ENCODE measurements around the gene IRAK1. TPM values are rescaled to one million over a fixed set of nuclear protein-coding genes. Genes with fewer than 3 reads are reported as not detected.

IRAK1 gene
- total and polyA plus RNA-seq, 9 of the 15 experiments (the other 6 are each of a cell fraction or from before 2014, with no cell fraction given): 11.6 to 261 (median 91.6) TPM

GRCh38 chrX:153981771-153982533, 37.8 kb downstream of the IRAK1 start:
- H3K4me3 ChIP-seq: no peak overlapping the region
- no peak for TF ChIP-seq SAFB2 (IDR thresholded peaks at IDR 0.05; ENCODE audit: borderline replicate concordance, low read depth, low read length, severe bottlenecking)
- TF ChIP-seq, protein P1, sequence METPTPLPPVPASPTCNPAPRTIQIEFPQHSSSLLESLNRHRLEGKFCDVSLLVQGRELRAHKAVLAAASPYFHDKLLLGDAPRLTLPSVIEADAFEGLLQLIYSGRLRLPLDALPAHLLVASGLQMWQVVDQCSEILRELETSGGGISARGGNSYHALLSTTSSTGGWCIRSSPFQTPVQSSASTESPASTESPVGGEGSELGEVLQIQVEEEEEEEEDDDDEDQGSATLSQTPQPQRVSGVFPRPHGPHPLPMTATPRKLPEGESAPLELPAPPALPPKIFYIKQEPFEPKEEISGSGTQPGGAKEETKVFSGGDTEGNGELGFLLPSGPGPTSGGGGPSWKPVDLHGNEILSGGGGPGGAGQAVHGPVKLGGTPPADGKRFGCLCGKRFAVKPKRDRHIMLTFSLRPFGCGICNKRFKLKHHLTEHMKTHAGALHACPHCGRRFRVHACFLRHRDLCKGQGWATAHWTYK (CRISPR knock-in tag; IDR thresholded peaks at IDR 0.05): peak; percentile 83; the same call in 1 of the 2 replicates
- 0 out of 2 replicates have a peak, but pooled peaks have one; percentile 26 for TF ChIP-seq POLR2G (IDR thresholded peaks at IDR 0.05; ENCODE audit: low read depth, low read length)
- no peak for TF ChIP-seq ZNF445 (CRISPR knock-in tag; IDR thresholded peaks at IDR 0.05; ENCODE audit: low read depth)
- no peak for TF ChIP-seq SREBF2 (CRISPR knock-in tag; IDR thresholded peaks at IDR 0.05)
- TF ChIP-seq NELFE (IDR thresholded peaks at IDR 0.05; ENCODE audit: insufficient read depth, insufficient read length): no peak
- no peak for TF ChIP-seq ZC3H11A (IDR thresholded peaks at IDR 0.05; ENCODE audit: low read depth, low read length)
- TF ChIP-seq HMBOX1 (IDR thresholded peaks at IDR 0.05): no peak
- TF ChIP-seq, protein P2, sequence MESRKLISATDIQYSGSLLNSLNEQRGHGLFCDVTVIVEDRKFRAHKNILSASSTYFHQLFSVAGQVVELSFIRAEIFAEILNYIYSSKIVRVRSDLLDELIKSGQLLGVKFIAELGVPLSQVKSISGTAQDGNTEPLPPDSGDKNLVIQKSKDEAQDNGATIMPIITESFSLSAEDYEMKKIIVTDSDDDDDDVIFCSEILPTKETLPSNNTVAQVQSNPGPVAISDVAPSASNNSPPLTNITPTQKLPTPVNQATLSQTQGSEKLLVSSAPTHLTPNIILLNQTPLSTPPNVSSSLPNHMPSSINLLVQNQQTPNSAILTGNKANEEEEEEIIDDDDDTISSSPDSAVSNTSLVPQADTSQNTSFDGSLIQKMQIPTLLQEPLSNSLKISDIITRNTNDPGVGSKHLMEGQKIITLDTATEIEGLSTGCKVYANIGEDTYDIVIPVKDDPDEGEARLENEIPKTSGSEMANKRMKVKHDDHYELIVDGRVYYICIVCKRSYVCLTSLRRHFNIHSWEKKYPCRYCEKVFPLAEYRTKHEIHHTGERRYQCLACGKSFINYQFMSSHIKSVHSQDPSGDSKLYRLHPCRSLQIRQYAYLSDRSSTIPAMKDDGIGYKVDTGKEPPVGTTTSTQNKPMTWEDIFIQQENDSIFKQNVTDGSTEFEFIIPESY (CRISPR knock-in tag; IDR thresholded peaks at IDR 0.05): peak; percentile 85
- no peak for TF ChIP-seq RHOXF2B (CRISPR knock-in tag; conservative IDR thresholded peaks at IDR 0.05)
- TF ChIP-seq HMGN3 (IDR thresholded peaks at IDR 0.05; ENCODE audit: borderline replicate concordance, extremely low read depth, insufficient read length, low read depth, low read length): no peak
- TF ChIP-seq PYGO2 (tag; IDR thresholded peaks at IDR 0.05): no peak
- no peak for TF ChIP-seq ZNF41 (CRISPR knock-in tag; conservative IDR thresholded peaks at IDR 0.05)
- no peak for TF ChIP-seq HMG20A (CRISPR knock-in tag; conservative IDR thresholded peaks at IDR 0.05)
- no peak overlapping the region for H3K27ac ChIP-seq (ENCODE audit: extremely low read depth, low read depth, low read length)
- no TSS peak for BruUV-seq (replicated peaks)
- intact Hi-C loops (cut with micrococcal nuclease) (no loop called here), in situ Hi-C loops (cut with MboI) (no loop called here)
- no peaks in the 10 kb centered on the region for H4K20me1 ChIP-seq (replicated peaks; ENCODE audit: control insufficient read depth, insufficient read depth, low read length)
- 97% methylated on average over 14 of the region's 52 CpGs for WGBS (ENCODE audit: insufficient coverage, low coverage, missing lambda C conversion rate)
- H3K36me3 ChIP-seq (ENCODE audit: control insufficient read depth, insufficient read depth, low read length): no peaks in the 10 kb centered on the region
- H3K9ac ChIP-seq (ENCODE audit: insufficient read depth in 1 of 2, low read depth in 2 of 2, low read length in 2 of 2): peak overlapping the region in 1 of 2 experiments; percentile 35; a peak in 2 of 4 replicates
- ChIA-PET CTCF (ENCODE audit: low intra/inter-chr PET ratio) (no interaction called here), POLR2A (interaction anchor here (2.5 kb wide), 1 partner anchor 10 kb away, joined by 16 read pairs; the partner anchor contains the start of genes HCFC1 and TMEM187)
- peaks cover 1% of the 10 kb centered on the region for H3K9me1 ChIP-seq (ENCODE audit: control insufficient read depth, insufficient read depth, low read length)
- ATAC-seq: no peak
- DNase-seq (ENCODE audit: extremely low read depth in 1 of 4, low spot score in 3 of 4): no peak
- FAIRE-seq: no peak
- no peak overlapping the region for H2AFZ ChIP-seq (ENCODE audit: low read depth, low read length)
- no peaks in the 10 kb centered on the region for H3K79me2 ChIP-seq (ENCODE audit: control insufficient read depth, insufficient read depth, low read length)
- H3K4me1 ChIP-seq (replicated peaks in 1 of 2; ENCODE audit: control insufficient read depth in 2 of 2, insufficient read depth in 2 of 2, low read length in 2 of 2): peaks cover 13 to 38% of the 10 kb centered on the region in 2 experiments
- no peaks in the 10 kb centered on the region for H3K27me3 ChIP-seq (ENCODE audit: control insufficient read depth in 2 of 2, insufficient read depth in 2 of 2, low read length in 2 of 2)
- no peak overlapping the region for H3K4me2 ChIP-seq (ENCODE audit: insufficient read depth, low read length)
- H3K9me3 ChIP-seq (replicated peaks; ENCODE audit: control insufficient read depth, insufficient read depth, low read depth, low read length): no peaks in the 10 kb centered on the region
